MM.1S (cell line): ENCODE measurements around the gene INPP4B.

ENCODE experiments used
- DNase-seq: peaks from one replicate; pipeline ENCODE4 v3.0.0-alpha.2; 2015
- H2AFZ ChIP-seq: fragments of 300-600 bp; sonication (generic); 2 replicates; pipeline ENCODE4 v1.6.0; 2016; ENCODE audit warnings: antibody characterized with exemption, low read length
- H3F3A ChIP-seq: fragments of 300-600 bp; sonication (generic); 2 replicates; pipeline ENCODE4 v1.6.1; 2016; ENCODE audit warnings: mild to moderate bottlenecking, antibody characterized with exemption, low read length, moderate library complexity, mixed read lengths; ENCODE audit not compliant: insufficient read depth
- H3K27ac ChIP-seq: fragments of 300-600 bp; sonication (generic); 2 replicates; pipeline ENCODE4 v1.5.1; 2016; ENCODE audit warnings: mild to moderate bottlenecking, low read length
- H3K27me3 ChIP-seq: fragments of 300-600 bp; sonication (generic); replicated peaks from 2 replicates; pipeline ENCODE4 v1.6.0; 2016; ENCODE audit warnings: low read length; ENCODE audit not compliant: insufficient read depth
- H3K36me3 ChIP-seq: fragments of 300-600 bp; sonication (generic); replicated peaks from 2 replicates; pipeline ENCODE4 v1.6.1; 2016; ENCODE audit warnings: mild to moderate bottlenecking, low read length, mixed read lengths; ENCODE audit not compliant: insufficient read depth
- H3K4me1 ChIP-seq: fragments of 300-600 bp; sonication (generic); 2 replicates; pipeline ENCODE4 v1.6.1; 2016; ENCODE audit warnings: low read length, mixed read lengths
- H3K4me2 ChIP-seq: fragments of 300-600 bp; sonication (generic); 2 replicates; pipeline ENCODE4 v1.6.0; 2016; ENCODE audit warnings: low read depth, low read length
- H3K4me3 ChIP-seq: fragments of 300-600 bp; sonication (generic); 2 replicates; pipeline ENCODE4 v1.5.1; 2016; ENCODE audit warnings: low read length, mixed read lengths
- H3K79me2 ChIP-seq: fragments of 300-600 bp; sonication (generic); 2 replicates; pipeline ENCODE4 v1.6.1; 2016; ENCODE audit warnings: mixed run types, low read length, mixed read lengths
- H3K9ac ChIP-seq: fragments of 300-600 bp; sonication (generic); 2 replicates; pipeline ENCODE4 v1.6.1; 2016; ENCODE audit warnings: low read length, mixed read lengths
- H3K9me2 ChIP-seq: fragments of 300-600 bp; sonication (generic); replicated peaks from 2 replicates; pipeline ENCODE4 v1.6.1; 2016; ENCODE audit warnings: mild to moderate bottlenecking, low read length, mixed read lengths; ENCODE audit not compliant: insufficient read depth
- H3K9me3 ChIP-seq: fragments of 300-600 bp; sonication (generic); replicated peaks from 2 replicates; pipeline ENCODE4 v1.6.1; 2016; ENCODE audit warnings: mild to moderate bottlenecking, low read length, mixed read lengths; ENCODE audit not compliant: insufficient read depth
- H4K20me1 ChIP-seq: fragments of 300-600 bp; sonication (generic); 2 replicates; pipeline ENCODE4 v1.6.1; 2016; ENCODE audit warnings: mild to moderate bottlenecking, low read length, moderate library complexity, mixed read lengths; ENCODE audit not compliant: insufficient read depth
- EZH2 ChIP-seq: fragments of 300-600 bp; sonication (generic); optimal IDR thresholded peaks from 2 replicates; pipeline ENCODE3; 2017; ENCODE audit warnings: low read depth, mild to moderate bottlenecking, antibody characterized with exemption, low read length, mixed read lengths
- EZH2phosphoT487 ChIP-seq: fragments of 300-600 bp; sonication (generic); IDR thresholded peaks from 2 replicates; pipeline ENCODE4 v1.6.1; 2018; ENCODE audit warnings: antibody characterized with exemption, low read length
- TF ChIP-seq, protein P1 (sequence below): fragments of 300-600 bp; sonication (generic); IDR thresholded peaks from 2 replicates; pipeline ENCODE4 v1.5.1; 2016; ENCODE audit warnings: antibody characterized with exemption, low read length, mixed read lengths

INPP4B gene

DNA sequence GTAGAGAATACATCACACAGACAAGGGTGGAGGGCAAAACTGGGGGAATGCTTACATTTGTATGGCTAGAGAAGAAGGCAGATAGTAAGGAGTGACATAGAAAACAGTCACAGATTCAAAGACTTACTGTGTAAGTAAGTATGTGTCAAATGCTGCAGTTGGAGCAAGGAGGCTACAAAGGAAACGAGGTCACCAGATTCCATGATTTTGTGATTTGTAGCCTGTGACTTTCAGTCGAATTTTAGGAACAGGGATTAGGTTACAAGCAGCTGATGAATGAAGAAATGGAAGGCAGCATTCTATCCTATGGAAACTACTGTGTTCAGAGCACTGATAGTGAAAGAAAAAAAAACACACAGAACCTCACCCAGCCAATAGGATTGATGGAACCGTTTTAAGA lies 801.8 kb downstream of the INPP4B start:
- H3K27ac ChIP-seq, result no peak overlapping the region
- H3F3A ChIP-seq, result no peaks in the 10 kb centered on the region
- TF ChIP-seq, protein P1, sequence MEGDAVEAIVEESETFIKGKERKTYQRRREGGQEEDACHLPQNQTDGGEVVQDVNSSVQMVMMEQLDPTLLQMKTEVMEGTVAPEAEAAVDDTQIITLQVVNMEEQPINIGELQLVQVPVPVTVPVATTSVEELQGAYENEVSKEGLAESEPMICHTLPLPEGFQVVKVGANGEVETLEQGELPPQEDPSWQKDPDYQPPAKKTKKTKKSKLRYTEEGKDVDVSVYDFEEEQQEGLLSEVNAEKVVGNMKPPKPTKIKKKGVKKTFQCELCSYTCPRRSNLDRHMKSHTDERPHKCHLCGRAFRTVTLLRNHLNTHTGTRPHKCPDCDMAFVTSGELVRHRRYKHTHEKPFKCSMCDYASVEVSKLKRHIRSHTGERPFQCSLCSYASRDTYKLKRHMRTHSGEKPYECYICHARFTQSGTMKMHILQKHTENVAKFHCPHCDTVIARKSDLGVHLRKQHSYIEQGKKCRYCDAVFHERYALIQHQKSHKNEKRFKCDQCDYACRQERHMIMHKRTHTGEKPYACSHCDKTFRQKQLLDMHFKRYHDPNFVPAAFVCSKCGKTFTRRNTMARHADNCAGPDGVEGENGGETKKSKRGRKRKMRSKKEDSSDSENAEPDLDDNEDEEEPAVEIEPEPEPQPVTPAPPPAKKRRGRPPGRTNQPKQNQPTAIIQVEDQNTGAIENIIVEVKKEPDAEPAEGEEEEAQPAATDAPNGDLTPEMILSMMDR, result no peak
- no peak for TF ChIP-seq EZH2phosphoT487
- TF ChIP-seq EZH2, result no peak
- H3K4me1 ChIP-seq, result no peaks in the 10 kb centered on the region
- H2AFZ ChIP-seq, result no peak overlapping the region
- no peak overlapping the region for H3K4me3 ChIP-seq
- DNase-seq, result no peak
- no peaks in the 10 kb centered on the region for H3K79me2 ChIP-seq
- H3K36me3 ChIP-seq, result no peaks in the 10 kb centered on the region
- no peak overlapping the region for H3K9ac ChIP-seq
- H3K9me2 ChIP-seq, result no peaks in the 10 kb centered on the region
- H3K27me3 ChIP-seq, result no peaks in the 10 kb centered on the region
- no peaks in the 10 kb centered on the region for H3K9me3 ChIP-seq
- H3K4me2 ChIP-seq, result no peak overlapping the region
- no peaks in the 10 kb centered on the region for H4K20me1 ChIP-seq

DNA sequence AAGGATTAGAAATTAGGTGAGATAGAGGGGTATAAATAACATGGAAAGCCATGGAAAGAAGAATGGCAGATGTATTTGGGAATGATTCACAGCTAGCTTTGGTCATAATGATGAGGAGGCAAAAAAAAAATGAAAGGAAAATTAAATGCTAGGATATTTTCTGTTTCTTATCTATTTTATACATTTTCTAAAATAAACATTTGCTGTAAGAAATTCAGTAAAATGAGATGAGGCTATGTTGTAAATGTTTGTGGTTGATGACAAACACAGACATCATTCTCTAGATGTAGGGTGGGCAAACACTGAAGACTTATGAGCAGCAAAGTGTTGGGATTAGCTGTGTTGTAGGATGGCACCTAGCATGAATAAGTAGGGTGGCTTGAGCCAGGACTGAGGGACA lies 802.6 kb downstream of the INPP4B start:
- no peaks in the 10 kb centered on the region for H3F3A ChIP-seq
- H3K79me2 ChIP-seq, result no peaks in the 10 kb centered on the region
- no peaks in the 10 kb centered on the region for H3K4me1 ChIP-seq
- no peaks in the 10 kb centered on the region for H3K9me2 ChIP-seq
- DNase-seq, result no peak
- no peaks in the 10 kb centered on the region for H3K9me3 ChIP-seq
- no peaks in the 10 kb centered on the region for H3K36me3 ChIP-seq
- no peak overlapping the region for H3K9ac ChIP-seq
- H3K4me3 ChIP-seq, result no peak overlapping the region
- no peak overlapping the region for H3K27ac ChIP-seq
- TF ChIP-seq, protein P1, result no peak
- H3K27me3 ChIP-seq, result no peaks in the 10 kb centered on the region
- H2AFZ ChIP-seq, result no peak overlapping the region
- H3K4me2 ChIP-seq, result no peak overlapping the region
- H4K20me1 ChIP-seq, result no peaks in the 10 kb centered on the region

DNA sequence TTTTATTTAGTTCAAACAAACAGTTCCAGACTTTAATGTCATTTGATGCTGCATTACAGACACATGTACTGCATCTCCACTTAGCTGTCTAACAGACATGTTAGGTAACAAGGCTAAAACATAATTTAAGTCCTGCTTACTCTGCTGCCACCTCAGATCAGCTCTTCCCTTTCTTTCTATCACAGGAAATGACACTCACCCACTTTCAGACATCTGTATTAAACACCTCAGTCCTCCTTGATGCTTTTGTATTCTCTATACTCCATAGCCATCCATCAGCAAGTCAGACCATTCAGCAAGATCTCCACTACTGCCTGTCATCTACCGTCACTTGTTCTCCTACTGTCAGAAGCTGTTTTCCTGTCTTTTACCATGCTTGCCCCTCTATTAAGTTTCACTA lies 804.3 kb downstream of the INPP4B start:
- no peak for DNase-seq
- Histone ChIP-seq H3K36me3 (no peaks in the 10 kb centered on the region), H3K9me2 (no peaks in the 10 kb centered on the region), H3K27ac (no peak overlapping the region), H2AFZ (no peak overlapping the region), H3K79me2 (no peaks in the 10 kb centered on the region), H3K27me3 (no peaks in the 10 kb centered on the region), H3K4me3 (no peak overlapping the region), H3K9me3 (no peaks in the 10 kb centered on the region), H3K9ac (no peak overlapping the region), H4K20me1 (no peaks in the 10 kb centered on the region), H3K4me2 (no peak overlapping the region), H3K4me1 (no peaks in the 10 kb centered on the region), H3F3A (no peaks in the 10 kb centered on the region)
- TF ChIP-seq EZH2phosphoT487 (no peak), EZH2 (no peak)
- TF ChIP-seq, protein P1, result no peak
